ENCODE measurements around the gene EXOSC9.

DNA sequence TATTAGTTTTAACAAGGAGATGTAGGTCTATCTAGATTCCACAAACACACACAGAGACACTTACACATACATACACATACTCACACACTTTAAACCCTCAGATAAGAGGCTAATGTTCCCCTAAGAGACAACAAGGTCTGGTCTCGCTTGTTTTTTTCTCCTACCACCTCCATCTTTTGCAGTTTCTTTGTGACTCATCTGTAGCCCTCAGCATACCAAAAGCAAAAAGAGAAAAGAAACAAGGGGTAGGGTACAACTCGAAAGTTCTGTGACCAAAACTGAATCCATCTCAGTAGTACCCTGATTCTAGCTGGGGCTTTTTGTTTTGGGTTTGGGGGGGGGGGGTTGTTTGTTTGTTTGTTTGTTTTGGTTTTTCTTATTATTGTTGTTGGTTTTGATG lies 12.2 kb upstream of the EXOSC9 start:
- TF ChIP-seq, protein P1, sequence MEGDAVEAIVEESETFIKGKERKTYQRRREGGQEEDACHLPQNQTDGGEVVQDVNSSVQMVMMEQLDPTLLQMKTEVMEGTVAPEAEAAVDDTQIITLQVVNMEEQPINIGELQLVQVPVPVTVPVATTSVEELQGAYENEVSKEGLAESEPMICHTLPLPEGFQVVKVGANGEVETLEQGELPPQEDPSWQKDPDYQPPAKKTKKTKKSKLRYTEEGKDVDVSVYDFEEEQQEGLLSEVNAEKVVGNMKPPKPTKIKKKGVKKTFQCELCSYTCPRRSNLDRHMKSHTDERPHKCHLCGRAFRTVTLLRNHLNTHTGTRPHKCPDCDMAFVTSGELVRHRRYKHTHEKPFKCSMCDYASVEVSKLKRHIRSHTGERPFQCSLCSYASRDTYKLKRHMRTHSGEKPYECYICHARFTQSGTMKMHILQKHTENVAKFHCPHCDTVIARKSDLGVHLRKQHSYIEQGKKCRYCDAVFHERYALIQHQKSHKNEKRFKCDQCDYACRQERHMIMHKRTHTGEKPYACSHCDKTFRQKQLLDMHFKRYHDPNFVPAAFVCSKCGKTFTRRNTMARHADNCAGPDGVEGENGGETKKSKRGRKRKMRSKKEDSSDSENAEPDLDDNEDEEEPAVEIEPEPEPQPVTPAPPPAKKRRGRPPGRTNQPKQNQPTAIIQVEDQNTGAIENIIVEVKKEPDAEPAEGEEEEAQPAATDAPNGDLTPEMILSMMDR (IDR thresholded peaks at IDR 0.05) = no peak
- no peak for TF ChIP-seq POLR2A (IDR thresholded peaks at IDR 0.05)
- no peak for TF ChIP-seq POLR2AphosphoS5 (IDR thresholded peaks at IDR 0.05; ENCODE audit: insufficient read depth in 1 of 2, low read depth in 1 of 2)
